RWPE2 (cell line): ENCODE results near the gene GLP1R.

Source experiments
- ATAC-seq: fragments of 200-7000 bp; cut with Tn5 transposase; 3 replicates; pipeline ENCODE4 v1.9.1; 2021; ENCODE audit warnings: low read depth
- DNase-seq: peaks from one replicate; pipeline ENCODE4 v3.0.0-alpha.2; 2020; ENCODE audit warnings: low spot score
- H3K27ac ChIP-seq: fragments of 450-650 bp; 2 replicates; pipeline ENCODE4 v1.5.1; 2017; ENCODE audit warnings: mild to moderate bottlenecking; ENCODE audit not compliant: poor library complexity, severe bottlenecking
- H3K27me3 ChIP-seq: fragments of 250-450 bp; sonication (Bioruptor Pico); 2 replicates; pipeline ENCODE4 v1.5.1; 2021; ENCODE audit warnings: mild to moderate bottlenecking, moderate library complexity; ENCODE audit not compliant: insufficient read depth, poor library complexity, severe bottlenecking
- H3K36me3 ChIP-seq: fragments of 250-450 bp; sonication (Bioruptor Pico); 2 replicates; pipeline ENCODE4 v1.5.1; 2020; ENCODE audit warnings: low read depth, mild to moderate bottlenecking, moderate library complexity
- H3K4me1 ChIP-seq: fragments of 250-450 bp; sonication (Bioruptor Pico); 2 replicates; pipeline ENCODE4 v1.5.1; 2021; ENCODE audit warnings: mild to moderate bottlenecking, moderate library complexity; ENCODE audit not compliant: insufficient read depth, poor library complexity, severe bottlenecking
- H3K4me3 ChIP-seq: fragments of 250-450 bp; sonication (Bioruptor Pico); 2 replicates; pipeline ENCODE4 v1.5.1; 2021; ENCODE audit warnings: mild to moderate bottlenecking, moderate library complexity; ENCODE audit not compliant: severe bottlenecking
- H3K9me3 ChIP-seq: fragments of 250-450 bp; sonication (Bioruptor Pico); 2 replicates; pipeline ENCODE4 v1.5.1; 2021; ENCODE audit warnings: mild to moderate bottlenecking, moderate library complexity; ENCODE audit not compliant: severe bottlenecking
- TF ChIP-seq, protein P1 (sequence below): fragments of 450-650 bp; IDR thresholded peaks from one replicate; pipeline ENCODE4 v1.5.1; 2017; ENCODE audit warnings: mild to moderate bottlenecking, moderate library complexity; ENCODE audit not compliant: poor library complexity, severe bottlenecking

Gene GLP1R

DNA sequence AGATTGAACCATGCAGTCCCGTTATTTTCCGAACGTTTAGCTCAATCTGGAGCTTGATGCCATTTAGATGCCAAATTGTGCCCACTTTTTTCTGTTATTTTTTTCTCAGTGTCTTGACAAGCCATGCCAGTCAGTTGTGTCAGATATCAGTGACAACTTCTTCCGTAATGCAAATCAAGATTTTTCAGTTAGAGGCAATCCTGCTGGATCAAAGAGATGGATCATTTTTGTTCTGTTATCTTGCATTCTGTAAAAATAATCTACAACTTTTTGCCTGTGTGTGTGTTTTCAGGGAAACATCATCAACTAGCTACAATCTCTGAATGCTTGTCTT lies 31.1 kb upstream of the GLP1R start:
- Histone ChIP-seq H3K4me1 (no peaks in the 10 kb centered on the region), H3K27ac (no peak overlapping the region), H3K4me3 (no peak overlapping the region), H3K9me3 (no peaks in the 10 kb centered on the region), H3K27me3 (peaks cover 9% of the 10 kb centered on the region), H3K36me3 (no peaks in the 10 kb centered on the region)
- TF ChIP-seq, protein P1, sequence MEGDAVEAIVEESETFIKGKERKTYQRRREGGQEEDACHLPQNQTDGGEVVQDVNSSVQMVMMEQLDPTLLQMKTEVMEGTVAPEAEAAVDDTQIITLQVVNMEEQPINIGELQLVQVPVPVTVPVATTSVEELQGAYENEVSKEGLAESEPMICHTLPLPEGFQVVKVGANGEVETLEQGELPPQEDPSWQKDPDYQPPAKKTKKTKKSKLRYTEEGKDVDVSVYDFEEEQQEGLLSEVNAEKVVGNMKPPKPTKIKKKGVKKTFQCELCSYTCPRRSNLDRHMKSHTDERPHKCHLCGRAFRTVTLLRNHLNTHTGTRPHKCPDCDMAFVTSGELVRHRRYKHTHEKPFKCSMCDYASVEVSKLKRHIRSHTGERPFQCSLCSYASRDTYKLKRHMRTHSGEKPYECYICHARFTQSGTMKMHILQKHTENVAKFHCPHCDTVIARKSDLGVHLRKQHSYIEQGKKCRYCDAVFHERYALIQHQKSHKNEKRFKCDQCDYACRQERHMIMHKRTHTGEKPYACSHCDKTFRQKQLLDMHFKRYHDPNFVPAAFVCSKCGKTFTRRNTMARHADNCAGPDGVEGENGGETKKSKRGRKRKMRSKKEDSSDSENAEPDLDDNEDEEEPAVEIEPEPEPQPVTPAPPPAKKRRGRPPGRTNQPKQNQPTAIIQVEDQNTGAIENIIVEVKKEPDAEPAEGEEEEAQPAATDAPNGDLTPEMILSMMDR, result no peak
- DNase-seq (no peak), ATAC-seq (no peak)

DNA sequence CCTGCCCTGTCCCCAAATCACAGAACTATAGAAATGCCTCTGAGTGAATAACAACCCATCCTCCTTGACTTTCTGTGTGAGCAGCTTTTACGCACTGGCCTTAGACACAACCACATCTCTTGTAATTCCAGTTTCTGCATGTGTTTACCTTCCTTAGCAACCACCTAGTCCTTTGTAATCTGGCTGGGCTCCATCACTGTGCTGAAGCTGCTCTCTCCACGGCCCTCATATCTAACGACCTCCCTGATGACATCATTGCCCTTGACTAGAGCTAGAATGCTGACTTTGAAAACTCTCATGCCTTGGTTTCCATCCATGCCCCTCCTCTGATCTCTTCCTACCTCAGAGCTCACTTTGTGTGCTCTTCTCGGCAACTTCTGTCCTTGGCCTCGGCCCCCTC lies 30.5 kb upstream of the GLP1R start:
- Histone ChIP-seq H3K36me3 (no peaks in the 10 kb centered on the region), H3K27ac (no peak overlapping the region), H3K4me3 (no peak overlapping the region), H3K27me3 (peaks cover 3% of the 10 kb centered on the region), H3K9me3 (no peaks in the 10 kb centered on the region), H3K4me1 (no peaks in the 10 kb centered on the region)
- no peak for DNase-seq
- ATAC-seq, result no peak
- TF ChIP-seq, protein P1, result no peak

DNA sequence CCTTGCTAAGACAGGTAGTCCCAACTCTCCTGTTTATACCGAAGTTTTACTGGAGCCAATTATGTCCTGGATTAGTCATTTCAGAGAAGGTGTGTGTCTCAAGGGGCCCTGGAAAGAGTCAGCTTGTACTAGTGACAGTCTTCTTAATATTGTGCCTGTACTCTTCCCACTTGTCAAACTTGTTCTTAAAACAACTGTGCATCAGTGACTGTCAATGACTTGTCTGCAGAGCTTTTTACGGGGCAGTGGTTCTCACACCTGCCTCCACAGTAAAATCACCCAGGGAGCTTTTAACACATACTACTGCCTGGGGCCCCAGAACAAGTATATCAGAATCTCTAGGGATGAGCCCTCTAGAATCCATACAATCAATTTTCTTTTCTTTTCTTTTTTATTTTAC lies 28.4 kb upstream of the GLP1R start:
- TF ChIP-seq, protein P1, result no peak
- no peaks in the 10 kb centered on the region for H3K4me1 ChIP-seq
- H3K4me3 ChIP-seq, result no peak overlapping the region
- no peaks in the 10 kb centered on the region for H3K27me3 ChIP-seq
- no peaks in the 10 kb centered on the region for H3K36me3 ChIP-seq
- DNase-seq, result no peak
- H3K9me3 ChIP-seq, result no peaks in the 10 kb centered on the region
- H3K27ac ChIP-seq, result no peak overlapping the region
- ATAC-seq, result no peak

DNA sequence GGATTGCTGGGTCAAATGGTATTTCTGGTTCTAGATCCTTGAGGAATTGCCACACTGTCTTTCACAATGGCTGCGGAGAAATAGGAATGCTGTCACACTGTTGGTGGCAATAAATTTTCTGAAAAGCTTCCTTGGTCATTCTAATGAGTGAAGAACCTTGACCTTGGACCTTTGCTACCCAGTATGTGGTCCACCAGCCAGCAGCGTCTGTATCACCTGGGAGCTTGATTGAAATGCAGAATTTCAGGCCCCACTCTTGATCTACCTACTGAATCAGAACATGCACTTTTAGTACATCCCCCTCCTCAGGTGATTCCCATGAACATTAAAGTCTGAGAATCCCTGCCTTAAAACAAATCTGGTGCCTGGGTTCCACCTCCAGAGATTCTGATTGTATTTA lies 27.5 kb upstream of the GLP1R start:
- Histone ChIP-seq H3K4me1 (no peaks in the 10 kb centered on the region), H3K27ac (no peak overlapping the region), H3K4me3 (no peak overlapping the region), H3K27me3 (peaks cover 4% of the 10 kb centered on the region), H3K9me3 (no peaks in the 10 kb centered on the region), H3K36me3 (no peaks in the 10 kb centered on the region)
- DNase-seq (no peak), ATAC-seq (no peak)
- TF ChIP-seq, protein P1, result no peak

DNA sequence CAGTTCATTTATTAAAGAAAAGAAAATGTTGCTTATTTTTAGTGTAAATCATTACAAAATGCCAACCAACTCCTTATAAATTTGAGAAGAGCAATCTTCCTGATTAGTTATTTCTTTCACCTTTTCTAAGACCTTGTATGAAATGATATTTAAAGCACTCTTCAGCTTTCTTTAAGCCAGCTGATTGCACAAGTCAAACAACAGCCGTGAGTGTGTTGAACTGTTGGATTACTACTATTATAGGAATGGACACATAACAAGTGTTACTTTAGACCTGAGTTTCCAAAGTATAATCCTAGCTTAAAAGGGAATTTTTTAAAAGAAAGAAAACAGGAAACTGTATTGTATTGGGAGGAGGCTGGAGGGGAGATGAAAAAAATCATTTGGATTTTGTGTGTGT lies 26.8 kb upstream of the GLP1R start:
- H3K27me3 ChIP-seq, result peaks cover 5% of the 10 kb centered on the region
- no peak for ATAC-seq
- TF ChIP-seq, protein P1, result no peak

More for the DNA sequence above, 26.8 kb upstream of the GLP1R start:
- DNase-seq, result no peak
- Histone ChIP-seq H3K9me3 (no peaks in the 10 kb centered on the region), H3K4me1 (no peaks in the 10 kb centered on the region), H3K4me3 (no peak overlapping the region), H3K36me3 (no peaks in the 10 kb centered on the region), H3K27ac (no peak overlapping the region)
